Inferior parietal cortex (tissue), 1 donor: ENCODE measurements around the gene CD14.
"Not testable (repeated sequence)": the region's sequence is repeated elsewhere in the genome, so short reads cannot be mapped to it uniquely, and the experiment has no call there.

Source experiments
- DNase-seq: peaks from one replicate; pipeline ENCODE4 v3.0.0-alpha.2; 2016; ENCODE audit errors: extremely low spot score

The CD14 gene

DNA sequence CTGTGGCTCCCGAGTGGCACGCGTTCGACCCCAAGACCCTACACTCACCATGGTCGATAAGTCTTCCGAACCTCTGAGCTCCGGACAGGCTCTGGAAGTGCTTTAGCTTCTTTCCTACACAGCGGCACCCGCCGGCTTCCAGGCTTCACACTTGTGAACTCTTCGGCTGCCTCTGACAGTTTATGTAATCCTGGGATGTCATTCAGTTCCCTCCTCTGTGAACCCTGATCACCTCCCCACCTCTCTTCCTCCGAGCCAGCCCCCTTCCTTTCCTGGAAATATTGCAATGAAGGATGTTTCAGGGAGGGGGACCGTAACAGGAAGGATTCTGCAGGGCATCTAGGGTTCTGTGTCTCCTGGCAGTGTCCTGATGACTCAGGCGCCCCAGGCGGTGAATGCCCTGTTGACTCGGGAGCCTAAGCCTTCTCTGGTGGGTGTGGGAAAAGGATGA lies at the start of gene CD14:
CD14 (minus strand) TSS at position 155 of the 451 bp plus-strand sequence; CDS start at position 51, 104 bp downstream.
- DNase-seq = no peak

DNA sequence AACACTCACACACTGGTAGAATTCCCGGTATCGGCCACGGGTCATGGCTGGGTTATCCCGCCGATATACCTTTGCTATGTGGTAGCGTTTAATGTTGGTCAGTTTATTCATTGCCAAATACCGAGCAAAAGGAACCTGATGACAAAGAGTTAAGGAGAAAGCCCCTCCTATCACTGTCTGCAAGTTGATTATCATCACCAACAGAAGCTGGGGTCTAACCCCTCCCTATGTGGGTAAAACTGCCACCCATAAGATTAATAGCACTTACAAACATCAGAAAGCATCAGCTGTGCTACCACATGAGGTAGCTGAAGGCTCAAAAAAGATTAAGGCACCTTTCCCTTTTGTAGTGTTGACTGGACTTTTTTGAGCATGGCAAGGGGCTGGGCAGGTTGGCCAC lies 46.0 kb upstream of the CD14 start:
- no peak for DNase-seq

DNA sequence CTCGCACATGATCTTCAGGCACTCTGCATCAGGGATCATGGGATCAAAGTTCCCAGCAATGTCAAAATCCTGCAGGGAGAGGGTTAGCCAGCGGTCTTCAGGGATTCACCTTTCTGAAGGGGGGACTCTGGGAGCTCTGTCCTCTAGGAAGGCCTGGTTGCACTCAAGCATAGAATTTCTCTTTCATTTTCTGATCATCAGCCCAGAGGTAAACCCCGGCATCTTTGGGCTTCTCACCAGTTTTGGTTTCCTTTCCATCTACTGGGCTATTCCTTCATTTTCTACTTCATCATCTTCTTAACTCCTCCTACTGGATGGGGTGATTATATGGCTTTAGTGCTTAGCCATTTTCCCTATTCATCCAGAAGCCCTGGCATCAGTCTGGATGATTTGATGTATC lies 45.0 kb upstream of the CD14 start:
- no peak for DNase-seq

DNA sequence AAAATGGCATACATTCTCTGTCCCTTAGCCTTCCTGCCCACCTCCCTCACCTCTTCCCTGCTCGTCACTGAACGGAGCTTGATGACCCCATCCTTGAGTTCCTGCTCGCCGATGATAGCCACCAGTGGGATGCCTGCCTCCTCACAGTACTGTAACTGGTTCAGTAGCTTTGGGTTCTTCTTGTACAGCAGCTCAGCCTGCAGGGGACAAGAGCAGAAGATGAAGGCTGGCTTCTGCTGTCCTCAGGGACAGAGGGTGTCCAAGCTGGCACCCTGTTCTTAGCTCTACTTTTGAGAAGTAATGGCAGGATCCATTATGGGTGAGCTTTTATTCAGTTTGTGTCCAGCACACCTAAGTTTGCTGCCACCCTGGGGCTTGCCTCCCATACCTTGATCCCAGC lies 41.7 kb upstream of the CD14 start:
- no peak for DNase-seq

DNA sequence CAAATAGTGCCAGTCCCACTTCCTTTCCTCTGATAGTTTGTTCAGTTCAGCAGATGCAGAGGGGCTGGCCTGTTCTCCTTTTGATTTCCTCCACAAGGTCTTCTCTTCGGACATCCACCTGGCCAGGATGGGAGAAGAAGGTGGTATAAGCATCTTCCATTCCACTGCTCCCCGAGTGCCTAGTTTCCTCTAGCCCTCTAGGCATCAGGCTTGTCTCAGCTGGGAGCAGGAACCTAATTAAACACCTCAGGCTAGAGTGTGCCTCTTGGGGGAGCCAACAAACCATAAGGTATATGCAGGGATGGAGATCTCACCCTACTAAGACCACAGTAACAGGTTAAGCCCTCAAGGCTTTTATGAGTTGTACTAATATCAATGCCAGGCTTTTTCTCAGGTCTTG lies 41.2 kb upstream of the CD14 start:
- DNase-seq = no peak

DNA sequence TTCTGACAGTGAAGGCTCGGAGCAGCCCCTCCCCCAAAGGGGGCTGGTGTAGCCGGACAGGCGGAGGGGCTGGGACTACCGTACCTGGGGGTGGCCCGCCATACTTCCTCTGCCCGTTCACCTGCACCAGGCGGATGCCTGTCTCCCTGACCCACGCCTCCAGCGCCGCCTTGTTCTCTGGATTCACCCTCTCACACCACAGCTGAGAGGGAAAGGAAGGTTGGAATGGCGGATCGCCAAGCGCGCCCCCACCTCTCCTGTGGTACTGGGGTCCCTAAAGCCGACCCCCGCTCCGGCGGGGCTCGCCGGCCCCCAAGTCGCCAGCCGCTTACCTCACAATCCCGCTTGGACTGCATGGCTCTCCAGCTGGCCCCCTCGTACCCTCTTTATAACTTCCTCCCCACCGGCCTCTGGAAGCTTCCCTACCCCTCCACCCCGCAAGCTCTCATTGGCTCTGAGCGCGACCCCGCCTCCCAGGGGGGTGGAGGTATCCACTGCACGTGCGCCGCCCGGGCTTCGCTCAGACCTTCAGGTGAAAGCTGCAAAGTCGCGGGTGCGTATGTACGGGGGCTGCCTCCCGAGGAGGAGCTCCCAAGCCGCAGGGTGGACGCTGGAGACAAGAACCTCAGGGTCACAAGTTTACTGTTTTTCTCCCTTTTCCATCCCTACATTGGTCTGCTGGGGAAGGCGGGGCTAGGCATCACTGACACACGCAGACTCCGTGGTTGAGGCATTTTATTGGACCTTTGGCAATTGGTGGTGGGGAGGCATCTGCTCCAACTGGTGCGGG lies 40.4 kb upstream of the CD14 start, which contains the start of gene DND1:
DND1 (minus strand) TSS at position 390 of the 790 bp plus-strand sequence; CDS start at position 356, 34 bp downstream.
- no peak for DNase-seq

DNA sequence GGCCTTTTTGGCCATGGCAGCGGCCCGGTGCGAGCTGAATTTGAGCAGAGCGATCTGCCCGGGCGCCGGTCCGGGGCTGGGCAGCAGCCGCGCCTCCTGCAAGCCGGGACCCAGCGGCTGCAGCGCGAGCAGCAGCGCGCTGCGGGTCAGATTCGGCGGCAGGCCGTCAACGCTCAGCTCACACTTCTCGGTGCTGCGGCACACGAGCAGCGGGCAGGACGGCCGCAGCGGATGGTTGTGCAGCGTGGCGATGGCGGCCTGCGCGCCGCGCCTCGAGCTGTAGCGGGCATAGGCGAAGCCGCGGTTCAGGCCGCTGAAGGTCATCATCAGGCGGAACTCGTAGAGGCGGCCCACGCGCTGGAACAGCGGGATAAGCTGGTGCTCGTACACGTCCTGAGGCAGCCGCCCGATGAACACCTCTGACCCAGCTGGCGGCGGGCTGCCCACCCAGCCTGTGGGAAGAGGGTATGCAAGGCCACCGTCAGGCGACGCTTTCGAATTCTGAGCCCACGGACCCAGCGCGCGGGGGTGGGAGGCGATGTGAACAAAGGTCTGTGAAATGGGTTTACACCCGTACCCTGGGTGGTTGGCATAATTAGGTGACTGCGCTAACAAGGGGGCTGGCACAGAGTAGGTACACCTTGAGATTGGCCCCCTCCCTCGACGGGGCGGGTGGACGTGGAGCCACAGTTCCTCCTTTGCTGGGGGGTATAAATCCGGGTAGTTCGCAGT lies 39.6 kb upstream of the CD14 start:
- no peak for DNase-seq

DNA sequence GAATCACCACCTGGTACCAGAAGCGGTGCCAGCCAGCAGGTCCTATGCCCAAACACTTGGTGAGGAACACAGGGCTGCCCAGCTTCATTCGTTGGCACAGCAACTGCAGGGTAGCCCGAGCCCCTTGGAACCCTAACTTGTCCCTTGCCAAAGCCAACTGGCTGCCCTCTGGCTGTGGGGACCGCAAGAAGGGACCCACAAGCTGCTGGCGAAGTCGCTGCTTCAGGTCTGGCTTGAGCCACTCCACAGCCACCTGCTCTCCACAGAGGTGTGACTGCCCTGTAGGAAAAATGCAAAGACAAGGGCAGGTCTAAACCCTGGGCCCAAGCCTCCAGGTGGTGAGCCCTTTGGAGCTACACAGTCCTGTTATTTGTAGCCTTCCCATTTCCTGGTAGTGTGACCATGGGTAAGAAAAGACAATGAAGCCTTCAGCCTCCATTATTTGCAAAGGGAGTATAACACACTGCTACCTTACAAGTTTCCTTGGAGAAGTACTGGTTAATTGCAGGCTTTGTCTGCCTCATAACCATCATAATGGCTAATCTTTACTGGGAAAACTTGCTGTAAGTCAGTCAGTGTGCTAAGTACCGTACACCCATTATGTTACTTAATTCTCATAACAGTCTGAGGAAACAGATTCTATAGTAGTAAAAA lies 38.6 kb upstream of the CD14 start:
- no peak for DNase-seq

DNA sequence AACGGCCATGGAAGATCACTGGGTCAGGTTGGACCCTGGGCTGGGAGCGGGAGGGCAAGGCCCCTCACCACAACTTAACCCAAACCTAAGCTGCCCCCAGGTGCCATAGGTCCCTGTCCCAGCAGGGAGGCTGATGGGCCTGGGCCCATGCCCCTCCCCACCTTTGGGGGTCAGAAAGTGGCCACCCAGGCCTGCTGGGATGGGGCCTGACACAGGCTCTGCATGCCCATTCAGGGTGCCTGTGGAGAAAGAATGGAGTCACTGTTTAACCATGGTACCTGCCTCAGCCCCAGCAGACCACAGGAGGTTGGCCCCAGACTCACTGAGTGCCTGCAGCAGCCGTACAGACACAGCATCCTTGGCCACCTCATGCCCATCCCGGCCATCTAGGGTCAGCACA lies 38.1 kb upstream of the CD14 start:
- DNase-seq = not testable (repeated sequence)

DNA sequence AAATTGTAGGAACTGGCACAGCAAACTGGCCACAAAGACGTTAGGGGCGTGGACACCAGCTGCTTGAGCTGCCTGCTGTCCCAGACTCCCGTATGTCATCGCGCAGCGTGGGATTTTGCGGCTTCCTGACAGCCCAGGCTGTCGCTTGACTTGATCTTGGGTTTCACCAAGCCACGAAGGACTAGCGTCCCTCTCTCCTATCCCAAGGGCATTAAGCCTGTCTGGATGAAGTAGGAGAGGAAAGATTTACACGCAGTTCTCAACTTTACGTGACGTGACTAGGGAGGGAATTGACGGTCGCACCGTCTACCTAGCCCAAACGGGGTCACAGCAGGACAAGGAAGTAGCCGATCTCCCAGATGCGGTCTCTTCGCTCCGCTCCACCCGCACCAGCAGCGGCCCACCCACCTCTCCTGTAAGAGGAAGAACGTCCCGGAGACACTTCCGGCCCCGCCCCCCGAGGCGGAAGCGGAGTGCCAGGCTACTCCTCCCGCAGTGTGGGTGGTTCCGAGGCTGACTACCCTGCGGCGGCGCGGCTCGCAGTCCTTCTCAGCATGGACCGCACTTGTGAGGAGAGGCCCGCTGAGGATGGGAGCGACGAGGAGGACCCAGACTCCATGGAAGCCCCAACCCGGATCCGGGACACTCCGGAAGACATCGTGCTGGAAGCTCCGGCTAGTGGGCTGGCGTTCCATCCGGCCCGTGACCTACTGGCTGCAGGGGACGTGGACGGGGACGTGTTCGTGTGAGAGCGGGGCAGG lies 31.6 kb upstream of the CD14 start, which contains the start of gene WDR55:
WDR55 (plus strand) TSS at position 546 of the 761 bp plus-strand sequence; CDS start at position 555, 9 bp downstream.
- peak; percentile 96 for DNase-seq

DNA sequence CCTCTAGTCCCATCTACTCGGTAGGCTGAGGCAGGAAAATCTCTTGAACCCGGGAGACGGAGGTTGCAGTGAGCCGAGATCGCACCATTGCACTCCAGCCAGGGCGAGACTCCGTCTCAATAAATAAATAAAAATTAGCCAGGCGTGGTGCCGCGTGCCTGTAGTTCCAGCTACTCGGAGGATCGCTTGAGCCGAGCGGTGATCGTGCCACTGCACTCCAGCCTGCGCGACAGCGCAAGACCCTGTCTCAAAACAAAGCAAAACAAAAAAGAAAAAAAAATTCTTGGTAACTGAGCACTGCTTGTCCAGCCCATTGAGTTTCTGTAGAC lies 31.0 kb upstream of the CD14 start:
- DNase-seq = no peak

DNA sequence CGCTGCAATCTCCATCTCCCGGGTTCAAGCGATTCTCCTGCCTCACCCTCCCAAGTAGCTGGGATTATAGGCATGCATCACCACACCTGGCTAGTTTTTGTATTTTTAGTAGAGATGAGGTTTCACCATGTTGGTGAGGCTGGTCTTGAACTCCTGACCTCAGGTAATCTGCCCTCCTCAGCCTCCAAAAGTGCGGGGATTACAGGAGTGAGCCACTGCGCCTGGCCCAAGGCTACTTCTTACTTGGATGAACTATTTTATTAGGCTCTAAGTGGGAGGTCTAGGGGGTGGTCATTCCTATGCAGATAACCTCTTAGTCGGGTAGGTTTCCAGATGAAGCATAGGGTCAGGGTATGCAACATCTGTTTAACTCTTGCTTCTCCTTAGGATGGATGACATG lies 27.4 kb upstream of the CD14 start:
- DNase-seq = not testable (repeated sequence)

DNA sequence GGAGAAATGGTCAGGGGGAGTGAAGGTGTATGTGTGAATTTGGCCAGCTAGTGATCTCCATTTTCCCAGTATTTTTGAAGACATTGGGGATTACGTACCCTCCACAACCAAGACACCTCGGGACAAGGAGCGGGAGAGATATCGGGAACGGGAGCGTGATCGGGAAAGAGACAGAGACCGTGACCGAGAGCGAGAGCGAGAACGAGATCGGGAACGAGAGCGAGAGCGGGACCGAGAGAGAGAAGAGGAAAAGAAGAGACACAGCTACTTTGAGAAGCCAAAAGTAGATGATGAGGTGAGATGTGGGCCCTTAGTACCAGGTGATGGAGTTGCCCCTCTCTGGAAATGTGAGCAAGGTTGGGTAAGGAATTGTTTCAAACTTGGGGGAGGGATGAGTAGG lies 25.9 kb upstream of the CD14 start:
- DNase-seq = no peak

DNA sequence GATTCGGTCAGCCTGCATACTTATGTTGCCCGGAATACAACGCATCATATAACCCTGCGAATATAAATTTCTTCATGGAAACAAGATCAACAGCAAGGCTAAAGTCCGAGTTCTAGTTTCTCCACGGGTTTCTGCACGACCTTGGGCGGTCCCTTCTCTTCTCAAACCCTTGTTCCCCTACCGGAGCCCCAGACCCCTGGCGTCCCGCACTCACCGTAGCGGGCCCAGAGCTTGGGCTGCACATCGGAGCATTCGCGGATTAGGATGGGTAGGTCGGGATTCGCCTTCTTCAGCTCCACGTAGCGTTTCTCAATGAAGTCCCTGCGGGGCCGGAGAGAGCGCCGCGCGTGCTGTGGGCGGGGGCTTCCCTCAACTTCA lies 14.1 kb upstream of the CD14 start:
- DNase-seq = no peak

DNA sequence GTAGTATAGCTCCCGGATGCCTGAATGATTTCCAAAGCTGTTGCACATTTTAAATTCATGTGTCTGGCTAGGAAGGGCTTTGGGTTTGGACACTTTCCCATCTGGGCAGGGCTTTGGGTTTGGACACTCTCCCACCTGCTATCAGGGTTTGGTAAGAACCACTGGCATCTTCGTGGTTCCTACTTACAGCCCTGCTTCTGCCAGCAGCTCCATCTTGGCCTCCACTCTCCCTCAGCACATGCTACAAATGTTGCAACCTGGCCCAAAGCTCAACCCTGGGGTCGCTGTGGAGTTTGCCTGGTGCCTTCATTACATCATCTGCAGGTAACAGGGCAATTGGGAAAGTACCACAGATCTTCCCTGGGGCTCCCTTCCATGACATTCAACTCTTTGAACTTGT lies 9.7 kb upstream of the CD14 start:
- DNase-seq = no peak

DNA sequence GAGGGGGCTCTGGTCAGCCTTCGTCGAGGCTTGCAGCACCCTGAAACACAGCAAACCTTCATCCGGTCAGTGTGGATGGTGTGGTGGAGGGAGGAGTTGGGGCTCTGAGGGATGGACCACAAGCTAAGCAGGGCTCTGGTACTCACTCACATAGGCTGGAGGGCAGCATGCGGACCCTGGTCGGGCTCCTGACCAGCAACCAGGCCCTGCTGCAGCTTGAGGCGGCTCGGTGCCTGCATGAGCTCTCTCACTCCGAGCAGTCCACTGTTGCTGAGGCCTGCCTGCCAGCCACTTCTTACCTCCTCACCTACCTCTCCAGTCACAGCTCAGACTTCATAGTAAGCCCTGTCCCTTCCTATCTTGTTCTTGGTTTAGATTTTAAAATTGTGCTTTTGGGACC lies 8.7 kb upstream of the CD14 start:
- DNase-seq = no peak

DNA sequence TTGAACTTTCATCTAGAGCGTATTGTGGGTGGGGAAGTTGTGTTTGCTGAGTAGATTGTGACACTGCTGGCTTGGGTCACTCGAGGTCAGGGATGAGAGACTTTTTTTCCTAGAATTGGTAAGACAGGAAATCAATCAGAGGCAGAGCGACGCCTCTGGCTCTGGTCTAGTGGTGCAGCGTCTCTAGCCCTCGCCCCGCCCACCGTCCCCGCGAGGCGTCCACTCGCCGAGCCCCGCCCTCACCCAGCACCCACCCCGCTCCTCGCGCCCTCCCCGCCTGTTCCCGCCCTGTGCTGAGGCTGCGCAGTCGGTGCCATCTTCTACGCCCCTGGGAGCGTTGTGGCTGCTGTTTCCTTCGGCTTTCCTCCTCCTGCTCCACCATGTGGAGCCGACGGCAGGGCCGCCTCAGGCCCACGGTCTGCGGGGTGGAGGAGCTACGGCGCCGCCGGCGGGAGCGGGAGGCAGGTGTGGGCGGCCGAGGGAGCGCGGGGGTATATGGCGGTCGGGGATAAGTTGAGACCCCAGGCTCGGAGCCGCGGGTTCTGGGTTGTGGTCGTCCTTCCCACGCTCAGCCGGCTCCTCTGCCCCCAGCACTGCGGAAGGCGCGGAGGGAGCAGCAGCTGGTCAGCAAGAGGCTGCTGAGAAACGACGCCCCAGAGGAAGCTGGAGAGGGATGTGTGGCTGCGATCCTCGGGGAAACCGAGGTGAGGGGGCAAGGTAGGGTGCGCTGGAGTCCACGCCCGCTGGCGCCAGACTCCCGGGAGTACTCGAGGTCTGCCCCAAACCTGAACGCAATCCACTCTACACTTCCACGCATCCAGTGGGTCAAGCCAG lies 6.4 kb upstream of the CD14 start, which contains the start of gene TMCO6:
TMCO6 (plus strand) TSS at position 304 of the 834 bp plus-strand sequence; CDS start at position 381, 77 bp downstream.
- peak; percentile 92 for DNase-seq

DNA sequence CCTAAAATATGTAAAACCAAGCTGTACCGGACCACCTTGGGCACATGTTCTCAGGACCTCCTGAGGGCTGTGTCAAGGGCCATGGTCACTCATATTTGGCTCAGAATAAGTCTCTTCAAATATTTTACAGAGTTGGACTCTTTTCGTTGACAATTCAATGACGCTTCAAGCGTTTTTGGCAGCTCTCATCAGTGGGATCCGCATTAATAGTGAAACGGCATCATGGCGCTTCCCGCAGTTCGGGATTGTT lies 5.8 kb upstream of the CD14 start:
- not testable (repeated sequence) for DNase-seq

DNA sequence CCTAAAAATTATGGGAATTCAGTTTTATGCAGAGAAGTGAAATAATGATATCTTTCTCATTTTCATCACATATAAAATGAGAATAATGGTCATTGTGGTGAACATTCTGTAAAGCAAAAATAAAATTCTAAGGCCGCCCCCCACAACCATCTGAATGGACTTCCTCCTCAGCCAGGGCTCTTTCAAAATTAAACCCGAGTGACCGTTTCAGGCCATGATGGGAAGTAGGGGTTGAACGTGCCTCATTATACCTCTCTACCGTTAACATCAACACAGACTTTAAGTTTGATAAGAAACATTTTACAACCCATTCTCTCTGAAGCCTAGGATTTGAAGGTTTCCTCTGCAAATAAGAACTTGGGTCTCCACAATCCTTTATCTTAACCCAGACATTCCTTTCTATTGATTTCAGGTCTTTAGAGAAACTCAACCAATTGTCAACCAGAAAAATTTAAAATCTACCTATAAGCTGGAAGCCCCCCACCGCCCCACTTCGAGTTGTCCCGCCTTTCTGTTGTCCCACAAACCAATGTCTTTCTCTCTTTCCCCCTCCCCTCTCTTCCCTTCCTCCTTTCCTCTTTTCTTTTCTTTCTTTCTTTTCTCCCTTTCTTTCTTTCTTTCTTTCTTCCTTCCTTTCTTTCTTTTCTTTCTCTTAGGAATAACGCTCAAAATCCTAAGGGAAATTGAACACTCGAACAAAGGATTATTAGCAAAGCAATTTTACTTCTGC lies 4.6 kb upstream of the CD14 start:
- DNase-seq = no peak
